ENCODE measurements around the gene TMEM187. TPM values are rescaled to one million over a fixed set of nuclear protein-coding genes. Genes with fewer than 3 reads are reported as not detected.
A peak's percentile ranks its signal among the peaks of the same experiment; 100 is the strongest.

Gene TMEM187
- total RNA-seq, 1 experiment from 2014 or later = 2.8 TPM

DNA sequence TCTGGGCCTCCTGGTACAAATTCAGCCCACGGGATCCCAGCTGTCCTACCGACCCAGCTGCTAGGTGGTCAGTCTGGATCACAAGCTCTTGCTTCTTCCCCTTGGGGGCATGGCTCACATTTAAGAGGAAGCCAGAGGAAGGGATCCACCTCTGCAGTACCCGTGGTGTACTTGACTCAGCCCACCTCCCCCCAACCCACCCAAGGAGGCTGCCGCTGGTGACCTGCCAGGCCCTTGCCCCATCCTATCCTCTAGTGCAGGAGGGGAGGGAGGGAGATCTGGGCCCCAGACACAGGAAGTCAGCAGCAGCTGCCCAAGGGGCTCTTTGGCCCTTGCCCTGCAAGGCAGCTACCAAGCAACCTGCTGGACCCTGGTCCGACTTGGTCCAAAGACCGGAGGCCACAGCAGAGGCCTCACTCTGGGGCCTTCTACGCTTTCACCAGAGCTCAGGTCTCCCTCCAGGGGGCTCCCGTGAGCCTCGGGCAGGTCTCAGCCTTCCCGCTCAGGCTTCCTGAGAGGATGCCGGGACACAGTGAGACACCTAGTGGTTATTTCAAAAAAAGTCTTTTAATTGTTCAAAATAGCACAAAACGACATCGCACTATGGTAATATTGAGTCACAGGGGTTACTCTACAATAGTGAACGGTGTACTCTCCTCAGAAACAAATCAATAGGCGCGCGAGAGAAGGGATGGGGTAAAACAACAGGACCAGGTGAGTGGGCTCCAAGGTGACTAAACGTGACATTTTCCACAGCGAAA, 25.4 kb upstream of the TMEM187 start:
- intact Hi-C loops (cut with micrococcal nuclease; ENCODE audit: unreplicated experiment) = loop anchor here (1.0 to 10.0 kb wide), 3 partner anchors 183 to 985 kb away; partner anchors contain the start of gene PLXNB3
- POLR2A ChIA-PET (ENCODE audit: low non-redundant PET) = no interaction called here
- Histone ChIP-seq H3K4me3 (ENCODE audit: low read depth, low read length, poor library complexity, severe bottlenecking) (no peak overlapping the region), H3K9me3 (ENCODE audit: low read depth, low read length, poor library complexity, severe bottlenecking) (no peaks in the 10 kb centered on the region), H3K36me3 (ENCODE audit: insufficient read depth, low read length, poor library complexity, severe bottlenecking) (peaks cover 30% of the 10 kb centered on the region), H3K27me3 (replicated peaks; ENCODE audit: insufficient read depth, low read depth, low read length, poor library complexity) (no peaks in the 10 kb centered on the region), H3K27ac (ENCODE audit: low read depth, low read length, poor library complexity, severe bottlenecking) (no peak overlapping the region), H3K4me1 (ENCODE audit: insufficient read depth, low read length, poor library complexity, severe bottlenecking) (no peaks in the 10 kb centered on the region)
- CTCF ChIA-PET = interaction anchor here (0.6 to 1.4 kb wide), 7 partner anchors 19 to 260 kb away, joined by 3 to 10 read pairs (median 3); partner anchors contain the start of gene SLC6A8
- peak; percentile 91 for DNase-seq (ENCODE audit: low spot score)
- no TSS peak for BruUV-seq (replicated peaks)
- no peak for TF ChIP-seq EZH2 (IDR thresholded peaks at IDR 0.05; ENCODE audit: borderline replicate concordance, low read depth, low read length, poor library complexity, severe bottlenecking)
- TF ChIP-seq, protein P1, sequence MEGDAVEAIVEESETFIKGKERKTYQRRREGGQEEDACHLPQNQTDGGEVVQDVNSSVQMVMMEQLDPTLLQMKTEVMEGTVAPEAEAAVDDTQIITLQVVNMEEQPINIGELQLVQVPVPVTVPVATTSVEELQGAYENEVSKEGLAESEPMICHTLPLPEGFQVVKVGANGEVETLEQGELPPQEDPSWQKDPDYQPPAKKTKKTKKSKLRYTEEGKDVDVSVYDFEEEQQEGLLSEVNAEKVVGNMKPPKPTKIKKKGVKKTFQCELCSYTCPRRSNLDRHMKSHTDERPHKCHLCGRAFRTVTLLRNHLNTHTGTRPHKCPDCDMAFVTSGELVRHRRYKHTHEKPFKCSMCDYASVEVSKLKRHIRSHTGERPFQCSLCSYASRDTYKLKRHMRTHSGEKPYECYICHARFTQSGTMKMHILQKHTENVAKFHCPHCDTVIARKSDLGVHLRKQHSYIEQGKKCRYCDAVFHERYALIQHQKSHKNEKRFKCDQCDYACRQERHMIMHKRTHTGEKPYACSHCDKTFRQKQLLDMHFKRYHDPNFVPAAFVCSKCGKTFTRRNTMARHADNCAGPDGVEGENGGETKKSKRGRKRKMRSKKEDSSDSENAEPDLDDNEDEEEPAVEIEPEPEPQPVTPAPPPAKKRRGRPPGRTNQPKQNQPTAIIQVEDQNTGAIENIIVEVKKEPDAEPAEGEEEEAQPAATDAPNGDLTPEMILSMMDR (conservative IDR thresholded peaks at IDR 0.05; ENCODE audit: low read depth, low read length) = peak; percentile 96

DNA sequence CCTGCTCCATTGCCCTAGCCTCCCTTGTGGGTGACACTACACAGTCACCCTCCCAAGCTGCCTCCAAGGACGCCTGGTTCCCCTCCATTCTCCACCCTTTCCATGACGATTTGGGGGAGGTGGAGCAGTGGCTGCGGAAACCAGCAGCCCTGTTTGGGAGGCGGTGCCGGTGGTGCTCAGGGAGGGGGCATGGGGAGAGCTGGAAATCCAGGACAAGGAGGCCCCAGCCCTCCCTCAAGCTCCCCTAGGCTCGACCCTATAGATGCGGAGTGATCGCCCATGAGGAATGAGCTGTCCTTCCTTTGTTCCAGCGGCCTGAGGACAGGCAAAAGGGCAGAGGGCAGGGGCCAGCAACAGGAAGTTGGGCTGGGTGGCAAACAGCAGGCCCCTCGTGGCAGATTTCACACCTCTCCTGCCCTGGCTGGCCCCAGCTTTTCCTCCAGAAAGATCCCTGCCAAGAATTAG, 24.5 kb upstream of the TMEM187 start:
- ChIA-PET CTCF (interaction anchor here (1.4 kb wide), 1 partner anchor 21 kb away, joined by 3 read pairs; no protein-coding TSS in a partner anchor), POLR2A (ENCODE audit: low non-redundant PET) (interaction anchor here (0.7 kb wide), 1 partner anchor 409 kb away, joined by 3 read pairs; no protein-coding TSS in a partner anchor)
- Histone ChIP-seq H3K9me3 (ENCODE audit: low read depth, low read length, poor library complexity, severe bottlenecking) (no peaks in the 10 kb centered on the region), H3K27ac (ENCODE audit: low read depth, low read length, poor library complexity, severe bottlenecking) (peak overlapping the region; percentile 35), H3K4me1 (ENCODE audit: insufficient read depth, low read length, poor library complexity, severe bottlenecking) (no peaks in the 10 kb centered on the region), H3K4me3 (ENCODE audit: low read depth, low read length, poor library complexity, severe bottlenecking) (no peak overlapping the region), H3K36me3 (ENCODE audit: insufficient read depth, low read length, poor library complexity, severe bottlenecking) (peaks cover 39% of the 10 kb centered on the region), H3K27me3 (replicated peaks; ENCODE audit: insufficient read depth, low read depth, low read length, poor library complexity) (no peaks in the 10 kb centered on the region)
- TSS peak; percentile 68 for BruUV-seq (replicated peaks)
- no peak for DNase-seq (ENCODE audit: low spot score)
- TF ChIP-seq EZH2 (IDR thresholded peaks at IDR 0.05; ENCODE audit: borderline replicate concordance, low read depth, low read length, poor library complexity, severe bottlenecking) = no peak
- TF ChIP-seq, protein P1 (conservative IDR thresholded peaks at IDR 0.05; ENCODE audit: low read depth, low read length) = no peak
- intact Hi-C loops (cut with micrococcal nuclease; ENCODE audit: unreplicated experiment) = loop anchor here (5.0 to 10.0 kb wide), 2 partner anchors 587 to 986 kb away; no protein-coding TSS in a partner anchor

DNA sequence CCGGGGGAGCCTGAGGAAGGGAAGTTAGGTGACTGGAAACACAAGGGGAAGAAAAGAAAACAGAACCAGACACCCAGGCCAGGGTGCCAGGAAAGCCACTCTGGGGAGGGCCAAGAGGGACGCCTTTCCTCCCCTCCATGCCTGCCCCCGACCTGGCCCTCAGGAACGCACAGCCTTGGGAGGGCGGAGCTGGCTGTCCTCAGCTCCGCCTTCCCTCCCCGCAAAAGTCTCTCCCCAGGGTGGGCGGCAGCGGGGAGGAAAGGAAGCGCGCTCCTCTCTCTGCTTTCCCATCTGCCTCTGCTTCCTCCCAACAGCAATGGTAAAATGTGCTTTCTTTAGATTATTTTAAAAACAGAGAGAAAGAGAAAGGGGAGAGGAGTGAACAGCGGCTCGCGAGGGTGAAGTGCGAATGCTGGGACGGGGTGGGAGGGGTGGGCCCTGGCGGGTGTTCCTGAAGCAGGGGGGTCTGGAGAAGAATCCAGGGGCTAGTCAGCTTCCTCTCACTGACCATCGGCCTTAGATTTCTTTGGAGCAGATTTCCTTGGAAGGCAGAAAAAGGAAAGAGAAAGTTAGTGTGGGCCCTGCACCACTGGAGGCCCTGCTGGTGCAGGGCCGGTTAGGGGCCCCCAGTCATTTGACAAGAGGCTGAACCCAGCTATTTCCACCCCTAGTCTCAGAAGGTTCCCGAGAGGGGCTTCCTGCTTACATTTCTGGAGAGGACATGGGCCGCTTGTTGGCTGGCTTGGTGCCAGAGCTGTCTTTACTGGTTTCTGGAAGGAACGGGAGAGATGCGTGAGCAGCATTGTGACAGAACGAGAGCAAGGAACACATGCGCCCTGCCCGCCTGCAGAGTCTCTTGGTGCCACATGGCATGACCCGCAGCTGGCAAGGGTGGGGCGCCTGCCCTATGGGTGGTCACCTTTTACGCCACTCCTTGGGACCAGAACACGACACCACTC, 23.4 kb upstream of the TMEM187 start:
- ChIA-PET CTCF (no interaction called here), POLR2A (ENCODE audit: low non-redundant PET) (interaction anchor here (0.7 kb wide), 1 partner anchor 408 kb away, joined by 3 read pairs; no protein-coding TSS in a partner anchor)
- Histone ChIP-seq H3K36me3 (ENCODE audit: insufficient read depth, low read length, poor library complexity, severe bottlenecking) (peaks cover 49% of the 10 kb centered on the region), H3K27me3 (replicated peaks; ENCODE audit: insufficient read depth, low read depth, low read length, poor library complexity) (no peaks in the 10 kb centered on the region), H3K4me1 (ENCODE audit: insufficient read depth, low read length, poor library complexity, severe bottlenecking) (peaks cover 5% of the 10 kb centered on the region), H3K4me3 (ENCODE audit: low read depth, low read length, poor library complexity, severe bottlenecking) (no peak overlapping the region), H3K27ac (ENCODE audit: low read depth, low read length, poor library complexity, severe bottlenecking) (peak overlapping the region; percentile 35), H3K9me3 (ENCODE audit: low read depth, low read length, poor library complexity, severe bottlenecking) (no peaks in the 10 kb centered on the region)
- no TSS peak for BruUV-seq (replicated peaks)
- no peak for DNase-seq (ENCODE audit: low spot score)
- intact Hi-C loops (cut with micrococcal nuclease; ENCODE audit: unreplicated experiment) = loop anchor here (5.0 to 10.0 kb wide), 2 partner anchors 586 to 987 kb away; no protein-coding TSS in a partner anchor
- TF ChIP-seq EZH2 (IDR thresholded peaks at IDR 0.05; ENCODE audit: borderline replicate concordance, low read depth, low read length, poor library complexity, severe bottlenecking) = no peak
- TF ChIP-seq, protein P1 (conservative IDR thresholded peaks at IDR 0.05; ENCODE audit: low read depth, low read length) = no peak
